ENCODE measurements around the gene ROR2.

DNA sequence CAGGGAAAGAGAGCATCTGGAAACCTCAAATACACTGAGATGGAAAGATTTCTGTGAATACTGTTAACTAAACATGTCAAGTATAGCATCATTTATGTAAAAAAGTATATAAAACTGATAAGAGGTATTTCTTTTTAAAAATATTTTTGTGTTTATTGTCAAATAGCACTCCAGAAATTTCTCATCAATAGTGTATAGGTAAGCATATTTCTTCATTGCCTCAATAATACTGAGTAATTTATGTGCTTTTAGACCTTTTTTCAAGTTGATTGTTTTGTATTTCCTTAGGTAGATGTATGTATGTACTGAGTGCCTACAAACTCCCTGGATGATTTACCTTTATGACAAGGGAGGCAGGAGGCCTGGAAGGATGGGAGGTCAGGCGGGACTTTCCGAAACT is 196.3 kb downstream of the ROR2 start:
- no peak for TF ChIP-seq NFIC (IDR thresholded peaks at IDR 0.05)
- TF ChIP-seq, protein P1, sequence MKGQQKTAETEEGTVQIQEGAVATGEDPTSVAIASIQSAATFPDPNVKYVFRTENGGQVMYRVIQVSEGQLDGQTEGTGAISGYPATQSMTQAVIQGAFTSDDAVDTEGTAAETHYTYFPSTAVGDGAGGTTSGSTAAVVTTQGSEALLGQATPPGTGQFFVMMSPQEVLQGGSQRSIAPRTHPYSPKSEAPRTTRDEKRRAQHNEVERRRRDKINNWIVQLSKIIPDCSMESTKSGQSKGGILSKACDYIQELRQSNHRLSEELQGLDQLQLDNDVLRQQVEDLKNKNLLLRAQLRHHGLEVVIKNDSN (IDR thresholded peaks at IDR 0.05), result no peak
- no peak for TF ChIP-seq TCF12 (IDR thresholded peaks at IDR 0.05; ENCODE audit: low read depth)
- no peak for TF ChIP-seq TEAD4 (IDR thresholded peaks at IDR 0.05)
- TF ChIP-seq, protein P2, sequence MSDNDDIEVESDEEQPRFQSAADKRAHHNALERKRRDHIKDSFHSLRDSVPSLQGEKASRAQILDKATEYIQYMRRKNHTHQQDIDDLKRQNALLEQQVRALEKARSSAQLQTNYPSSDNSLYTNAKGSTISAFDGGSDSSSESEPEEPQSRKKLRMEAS (IDR thresholded peaks at IDR 0.05), result no peak
- no peak for TF ChIP-seq FOXM1 (IDR thresholded peaks at IDR 0.05; ENCODE audit: borderline replicate concordance, low read depth)
- no peak for TF ChIP-seq YY1 (IDR thresholded peaks at IDR 0.05; ENCODE audit: low read depth)
- no peak for TF ChIP-seq CREB1 (IDR thresholded peaks at IDR 0.05; ENCODE audit: low read depth)
- no peak for TF ChIP-seq EP300 (IDR thresholded peaks at IDR 0.05; ENCODE audit: borderline replicate concordance)
- TF ChIP-seq CEBPB (IDR thresholded peaks at IDR 0.05), result no peak
- TF ChIP-seq, protein P3, sequence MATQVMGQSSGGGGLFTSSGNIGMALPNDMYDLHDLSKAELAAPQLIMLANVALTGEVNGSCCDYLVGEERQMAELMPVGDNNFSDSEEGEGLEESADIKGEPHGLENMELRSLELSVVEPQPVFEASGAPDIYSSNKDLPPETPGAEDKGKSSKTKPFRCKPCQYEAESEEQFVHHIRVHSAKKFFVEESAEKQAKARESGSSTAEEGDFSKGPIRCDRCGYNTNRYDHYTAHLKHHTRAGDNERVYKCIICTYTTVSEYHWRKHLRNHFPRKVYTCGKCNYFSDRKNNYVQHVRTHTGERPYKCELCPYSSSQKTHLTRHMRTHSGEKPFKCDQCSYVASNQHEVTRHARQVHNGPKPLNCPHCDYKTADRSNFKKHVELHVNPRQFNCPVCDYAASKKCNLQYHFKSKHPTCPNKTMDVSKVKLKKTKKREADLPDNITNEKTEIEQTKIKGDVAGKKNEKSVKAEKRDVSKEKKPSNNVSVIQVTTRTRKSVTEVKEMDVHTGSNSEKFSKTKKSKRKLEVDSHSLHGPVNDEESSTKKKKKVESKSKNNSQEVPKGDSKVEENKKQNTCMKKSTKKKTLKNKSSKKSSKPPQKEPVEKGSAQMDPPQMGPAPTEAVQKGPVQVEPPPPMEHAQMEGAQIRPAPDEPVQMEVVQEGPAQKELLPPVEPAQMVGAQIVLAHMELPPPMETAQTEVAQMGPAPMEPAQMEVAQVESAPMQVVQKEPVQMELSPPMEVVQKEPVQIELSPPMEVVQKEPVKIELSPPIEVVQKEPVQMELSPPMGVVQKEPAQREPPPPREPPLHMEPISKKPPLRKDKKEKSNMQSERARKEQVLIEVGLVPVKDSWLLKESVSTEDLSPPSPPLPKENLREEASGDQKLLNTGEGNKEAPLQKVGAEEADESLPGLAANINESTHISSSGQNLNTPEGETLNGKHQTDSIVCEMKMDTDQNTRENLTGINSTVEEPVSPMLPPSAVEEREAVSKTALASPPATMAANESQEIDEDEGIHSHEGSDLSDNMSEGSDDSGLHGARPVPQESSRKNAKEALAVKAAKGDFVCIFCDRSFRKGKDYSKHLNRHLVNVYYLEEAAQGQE (IDR thresholded peaks at IDR 0.05; ENCODE audit: low read depth), result no peak
- TF ChIP-seq TAF1 (IDR thresholded peaks at IDR 0.05; ENCODE audit: low read depth), result no peak
- no peak for TF ChIP-seq RAD21 (IDR thresholded peaks at IDR 0.05; ENCODE audit: low read depth)
- TF ChIP-seq EGR1 (IDR thresholded peaks at IDR 0.05), result no peak

Data from Ishikawa (cell line).